B cell (primary cell): ENCODE data around the gene BMS1. TPM values are rescaled to one million over a fixed set of nuclear protein-coding genes. Genes with fewer than 3 reads are reported as not detected.

Experiments
- ATAC-seq: fragments of 200-7000 bp; cut with Tn5 transposase; one replicate; pipeline ENCODE4 v1.10.0; 2021; ENCODE audit warnings: low read depth, mild to moderate bottlenecking, moderate number of reproducible peaks, moderate library complexity
- CTCF ChIA-PET: fragments of 350-600 bp; sonication (Branson Sonifier 250); formaldehyde crosslinking; loops from one replicate; lab custom pipeline; 2021; ENCODE audit warnings: antibody characterized with exemption, inconsistent platforms; lab: Charles Lee
- POLR2A ChIA-PET: fragments of 350-600 bp; sonication (Branson Sonifier 250); formaldehyde crosslinking; loops from one replicate; lab custom pipeline; 2021; ENCODE audit warnings: antibody characterized with exemption; lab: Charles Lee
- DNase-seq: peaks from one replicate; pipeline ENCODE4 v3.0.0; 2013
- H2AFZ ChIP-seq: 2 replicates; pipeline ENCODE4 v1.6.1; 2012; ENCODE audit warnings: mild to moderate bottlenecking, low read depth, low read length; ENCODE audit not compliant: insufficient read depth, poor library complexity, severe bottlenecking
- H3K27ac ChIP-seq, 2 donors: 1 replicate in 1 of 2; 2 replicates in 1 of 2; pipeline ENCODE4 v1.5.1; 2012 to 2013; ENCODE audit warnings: low read length in 2 of 2, mild to moderate bottlenecking in 2 of 2, moderate library complexity in 1 of 2
- H3K27me3 ChIP-seq, 4 experiments: fragments of 200-600 bp in 1 of 4; sonication (generic) in 1 of 4; replicated peaks in 1 of 4; 1 replicate in 2 of 4; 2 replicates in 2 of 4; pipeline versions ENCODE4 v1.6.1 to v1.7.0; 2013 to 2016; ENCODE audit warnings: low read length in 3 of 4, mild to moderate bottlenecking in 2 of 4, mixed read lengths in 1 of 4, moderate library complexity in 1 of 4; ENCODE audit not compliant: insufficient read depth in 4 of 4, control insufficient read depth in 3 of 4; ENCODE audit errors: control extremely low read depth in 1 of 4
- H3K36me3 ChIP-seq, 2 experiments: replicated peaks in 1 of 2; 1 replicate in 1 of 2; 2 replicates in 1 of 2; pipeline versions ENCODE4 v1.6.1 to v1.7.1; 2013; ENCODE audit warnings: low read length in 1 of 2; ENCODE audit not compliant: insufficient read depth in 2 of 2, control insufficient read depth in 1 of 2; ENCODE audit errors: control extremely low read depth in 1 of 2, extremely low read depth in 1 of 2
- H3K4me1 ChIP-seq, 2 donors: fragments of 200-600 bp in 1 of 2; sonication (generic) in 1 of 2; 1 replicate in 1 of 2; 2 replicates in 1 of 2; pipeline versions ENCODE4 v1.5.1 to v1.6.1; 2013 to 2017; ENCODE audit warnings: low read length in 2 of 2; ENCODE audit not compliant: control insufficient read depth in 2 of 2, insufficient read depth in 2 of 2
- H3K4me2 ChIP-seq: replicated peaks from 2 replicates; pipeline ENCODE3; 2012; ENCODE audit warnings: mild to moderate bottlenecking, low read depth, low read length; ENCODE audit not compliant: poor library complexity, severe bottlenecking
- H3K4me3 ChIP-seq, 5 experiments: fragments of 200-600 bp in 1 of 5; sonication (generic) in 1 of 5; 1 replicate in 3 of 5; 2 replicates in 2 of 5; pipeline versions ENCODE4 v1.5.1 to v1.7.0; 2011 to 2016; ENCODE audit warnings: low read length in 4 of 5, mild to moderate bottlenecking in 4 of 5, low read depth in 2 of 5, control low read depth in 1 of 5, moderate library complexity in 1 of 5; ENCODE audit not compliant: insufficient read depth in 1 of 5; ENCODE audit errors: control extremely low read depth in 1 of 5, extremely low read depth in 1 of 5
- H3K79me2 ChIP-seq: fragments of 200-600 bp; sonication (generic); one replicate; pipeline ENCODE4 v1.6.0; 2016; ENCODE audit warnings: low read length; ENCODE audit not compliant: control insufficient read depth, insufficient read depth
- H3K9ac ChIP-seq: fragments of 200-600 bp; sonication (generic); 2 replicates; pipeline ENCODE4 v1.6.1; 2017; ENCODE audit warnings: mild to moderate bottlenecking, low read length, moderate library complexity
- H3K9me3 ChIP-seq, 3 donors: one replicate each; pipeline versions ENCODE4 v1.6.1 to v1.7.1; 2013; ENCODE audit warnings: low read length in 2 of 3; ENCODE audit not compliant: control insufficient read depth in 2 of 3, insufficient read depth in 1 of 3; ENCODE audit errors: control extremely low read depth in 1 of 3
- H4K20me1 ChIP-seq: 2 replicates; pipeline ENCODE4 v1.6.0; 2012; ENCODE audit warnings: mild to moderate bottlenecking, low read length; ENCODE audit not compliant: insufficient read depth, control insufficient read depth, poor library complexity, severe bottlenecking
- H3K27ac Mint-ChIP-seq: one replicate; pipeline ENCODE4 v1.8.0; 2021; ENCODE audit warnings: mixed read lengths
- H3K27me3 Mint-ChIP-seq: one replicate; pipeline ENCODE4 v1.8.0; 2021; ENCODE audit warnings: mixed read lengths
- H3K4me1 Mint-ChIP-seq: one replicate; pipeline ENCODE4 v1.8.0; 2021; ENCODE audit warnings: mixed read lengths
- H3K4me3 Mint-ChIP-seq: one replicate; pipeline ENCODE4 v1.8.0; 2021; ENCODE audit warnings: mixed read lengths
- H3K9me3 Mint-ChIP-seq: one replicate; pipeline ENCODE4 v1.8.0; 2022; ENCODE audit warnings: mixed read lengths; ENCODE audit not compliant: insufficient read depth
- EZH2 ChIP-seq: IDR thresholded peaks from 2 replicates; pipeline ENCODE4 v1.6.1; 2012; ENCODE audit warnings: borderline replicate concordance, low read depth, mild to moderate bottlenecking, moderate library complexity, low read length; ENCODE audit not compliant: insufficient read depth, poor library complexity, severe bottlenecking
- WGBS: methylation state at CpG from one replicate; pipeline ENCODE4 v1.1.5; 2013; ENCODE audit warnings: missing lambda C conversion rate; ENCODE audit not compliant: insufficient coverage; 5-methylcytosine and 5-hydroxymethylcytosine counted together
- intact Hi-C: fragments of 100-400 bp; cut with micrococcal nuclease; formaldehyde crosslinking; loops from one replicate; pipeline ENCODE4 v1.10.0; 2022
- polyA plus RNA-seq: library from polyadenylated mRNA; depleted of rRNA; stranded (reverse); fragments of >200 nt; gene quantifications from 2 replicates; pipeline ENCODE4 v1.2.3, GENCODE V29; 2012
- total RNA-seq, 2 donors: library from RNA; stranded (reverse); fragments of 120-200 nt in 1 of 2; gene quantifications; 1 replicate in 1 of 2; 2 replicates in 1 of 2; pipeline versions ENCODE4 v1.2.3 to v1.2.4, GENCODE V29; 2013 to 2022
- TF ChIP-seq, protein P1 (sequence below): fragments of 200-600 bp; IDR thresholded peaks from one replicate; pipeline ENCODE4 v1.8.0; 2022; ENCODE audit warnings: antibody characterized with exemption, mild to moderate bottlenecking

BMS1 gene
- total and polyA plus RNA-seq, 2 donors (not counting 1 experiment from before 2014, with no cell fraction given), result 3.1 to 17.5 TPM

DNA sequence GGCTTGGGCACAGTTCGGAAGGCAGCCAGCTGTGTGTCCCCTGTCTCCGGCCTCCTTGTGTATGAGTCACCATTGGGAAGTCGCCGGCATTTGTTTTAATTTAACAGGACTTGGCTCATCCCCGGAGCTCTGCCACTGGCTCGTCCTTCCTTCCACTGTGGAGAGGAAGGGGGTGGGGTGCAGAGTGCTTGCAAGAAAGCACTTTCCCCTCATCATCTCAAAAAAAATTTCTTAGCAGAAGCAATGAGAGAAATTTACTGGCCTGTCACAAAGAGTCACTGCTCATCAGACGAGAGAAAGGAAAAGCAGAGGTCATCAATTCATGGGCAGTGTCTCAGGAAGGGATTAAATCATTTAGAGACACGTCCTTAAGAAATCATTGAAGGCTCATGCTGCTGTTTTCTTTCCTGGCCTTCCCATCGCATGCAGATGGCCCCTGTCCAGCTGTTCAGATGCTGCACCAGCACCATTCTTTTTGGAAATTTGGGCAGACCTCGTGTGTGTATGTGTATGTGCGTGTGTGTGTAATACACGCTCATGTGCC is 93.3 kb downstream of the BMS1 start:
- no peaks in the 10 kb centered on the region for H3K4me1 ChIP-seq
- H3K4me2 ChIP-seq, result no peak overlapping the region
- no peak for ATAC-seq

DNA sequence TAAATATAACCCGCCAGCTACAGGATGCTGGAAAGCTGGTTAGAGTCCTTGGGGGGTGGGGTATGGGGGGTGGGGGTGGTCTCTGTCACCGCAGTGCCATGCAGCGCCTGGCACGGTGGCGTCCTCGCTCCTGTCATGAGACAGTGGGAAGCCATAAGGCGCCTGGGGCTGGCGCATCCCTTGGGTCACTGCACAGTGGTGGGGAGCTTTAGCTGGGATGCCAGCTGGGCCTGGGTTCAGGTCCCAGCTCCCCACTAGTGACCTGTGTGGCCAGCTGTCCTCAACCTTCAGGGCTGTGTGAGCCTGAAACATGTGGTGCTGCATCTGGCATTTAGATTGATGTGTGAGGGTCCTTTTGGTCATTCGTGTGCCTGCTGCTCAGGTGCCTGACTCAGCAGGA is 93.9 kb downstream of the BMS1 start:
- no peaks in the 10 kb centered on the region for H3K36me3 ChIP-seq
- H3K9ac ChIP-seq, result no peak overlapping the region
- H3K79me2 ChIP-seq, result no peaks in the 10 kb centered on the region
- ATAC-seq, result no peak
- H2AFZ ChIP-seq, result no peak overlapping the region
- TF ChIP-seq EZH2, result no peak
- TF ChIP-seq, protein P1, sequence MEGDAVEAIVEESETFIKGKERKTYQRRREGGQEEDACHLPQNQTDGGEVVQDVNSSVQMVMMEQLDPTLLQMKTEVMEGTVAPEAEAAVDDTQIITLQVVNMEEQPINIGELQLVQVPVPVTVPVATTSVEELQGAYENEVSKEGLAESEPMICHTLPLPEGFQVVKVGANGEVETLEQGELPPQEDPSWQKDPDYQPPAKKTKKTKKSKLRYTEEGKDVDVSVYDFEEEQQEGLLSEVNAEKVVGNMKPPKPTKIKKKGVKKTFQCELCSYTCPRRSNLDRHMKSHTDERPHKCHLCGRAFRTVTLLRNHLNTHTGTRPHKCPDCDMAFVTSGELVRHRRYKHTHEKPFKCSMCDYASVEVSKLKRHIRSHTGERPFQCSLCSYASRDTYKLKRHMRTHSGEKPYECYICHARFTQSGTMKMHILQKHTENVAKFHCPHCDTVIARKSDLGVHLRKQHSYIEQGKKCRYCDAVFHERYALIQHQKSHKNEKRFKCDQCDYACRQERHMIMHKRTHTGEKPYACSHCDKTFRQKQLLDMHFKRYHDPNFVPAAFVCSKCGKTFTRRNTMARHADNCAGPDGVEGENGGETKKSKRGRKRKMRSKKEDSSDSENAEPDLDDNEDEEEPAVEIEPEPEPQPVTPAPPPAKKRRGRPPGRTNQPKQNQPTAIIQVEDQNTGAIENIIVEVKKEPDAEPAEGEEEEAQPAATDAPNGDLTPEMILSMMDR, result no peak
- ChIA-PET POLR2A (no interaction called here), CTCF (no interaction called here)
- no peaks in the 10 kb centered on the region for H3K27me3 ChIP-seq
- WGBS, result 95% methylated on average over 8 of the region's 9 CpGs
- H3K9me3 ChIP-seq, result peaks cover 0 to 14% (median 0%) of the 10 kb centered on the region in 3 donors
- no peak for DNase-seq
- H3K4me1 ChIP-seq, result no peaks in the 10 kb centered on the region
- H3K27ac Mint-ChIP-seq, result no peak overlapping the region
- no peaks in the 10 kb centered on the region for H3K4me1 Mint-ChIP-seq
- no peaks in the 10 kb centered on the region for H4K20me1 ChIP-seq
- H3K4me3 ChIP-seq, result no peak overlapping the region
- intact Hi-C loops, result no loop called here
- H3K4me2 ChIP-seq, result no peak overlapping the region
- H3K27ac ChIP-seq, result no peak overlapping the region
- no peaks in the 10 kb centered on the region for H3K27me3 Mint-ChIP-seq
- H3K4me3 Mint-ChIP-seq, result no peak overlapping the region
- peaks cover 6% of the 10 kb centered on the region for H3K9me3 Mint-ChIP-seq

More for the DNA sequence above, 93.3 kb downstream of the BMS1 start:
- Histone ChIP-seq H3K4me3 (no peak overlapping the region), H2AFZ (no peak overlapping the region), H4K20me1 (no peaks in the 10 kb centered on the region), H3K36me3 (no peaks in the 10 kb centered on the region), H3K27ac (no peak overlapping the region), H3K79me2 (no peaks in the 10 kb centered on the region), H3K9me3 (peaks cover 0 to 13% (median 0%) of the 10 kb centered on the region in 3 donors), H3K27me3 (no peaks in the 10 kb centered on the region), H3K9ac (no peak overlapping the region)
- H3K4me3 Mint-ChIP-seq, result no peak overlapping the region
- no peaks in the 10 kb centered on the region for H3K27me3 Mint-ChIP-seq
- ChIA-PET CTCF (no interaction called here), POLR2A (no interaction called here)
- H3K4me1 Mint-ChIP-seq, result no peaks in the 10 kb centered on the region
- no peak overlapping the region for H3K27ac Mint-ChIP-seq
- 49% methylated on average over 2 of the region's 12 CpGs for WGBS
- DNase-seq, result no peak
- peaks cover under 1% of the 10 kb centered on the region for H3K9me3 Mint-ChIP-seq
- intact Hi-C loops, result no loop called here
- TF ChIP-seq, protein P1, result no peak
- no peak for TF ChIP-seq EZH2
